NCI-H146 treated with DMSO at 0.1 percent for 48 hours (cell line): ENCODE data around the gene MAN2B1.
"Not testable (repeated sequence)": the region's sequence is repeated elsewhere in the genome, so short reads cannot be mapped to it uniquely, and the experiment has no call there.

Source experiments
- DNase-seq: peaks from one replicate; lab custom pipeline; 2025; ENCODE audit not compliant: unreplicated experiment; lab: John Stamatoyannopoulos, UW

Gene MAN2B1

GRCh38 chr19:12666265-12667048, at the start of gene MAN2B1, which contains the start of gene WDR83:
Gene MAN2B1 (minus strand): TSS chr19:12666742. CDS start chr19:12666701, 41 bp downstream.
Gene WDR83 (plus strand): TSS chr19:12666807. CDS start chr19:12669791, 2,984 bp downstream.
- peak; percentile 83 for DNase-seq

GRCh38 chr19:12715929-12716328, 49.4 kb upstream of the MAN2B1 start:
- no peak for DNase-seq

GRCh38 chr19:12715102-12715501, 48.6 kb upstream of the MAN2B1 start:
- no peak for DNase-seq

GRCh38 chr19:12713304-12713703, 46.8 kb upstream of the MAN2B1 start:
- not testable (repeated sequence) for DNase-seq

GRCh38 chr19:12712077-12712476, 45.5 kb upstream of the MAN2B1 start:
- DNase-seq: not testable (repeated sequence)

- no peak for DNase-seq
These were observed 44.6 kb upstream of the MAN2B1 start for GRCh38 chr19:12711187-12711586.

GRCh38 chr19:12708641-12709040, 42.1 kb upstream of the MAN2B1 start:
- no peak for DNase-seq

- DNase-seq: no peak
These were observed 39.8 kb upstream of the MAN2B1 start for GRCh38 chr19:12706332-12706718.

- DNase-seq: no peak
These were observed 39.3 kb upstream of the MAN2B1 start for GRCh38 chr19:12705654-12706331.

- DNase-seq: no peak
These were observed 38.6 kb upstream of the MAN2B1 start for GRCh38 chr19:12705169-12705568.

GRCh38 chr19:12703046-12703445, 36.5 kb upstream of the MAN2B1 start:
- no peak for DNase-seq

GRCh38 chr19:12701596-12702282, 35.2 kb upstream of the MAN2B1 start:
- no peak for DNase-seq

GRCh38 chr19:12698138-12698537, 31.6 kb upstream of the MAN2B1 start:
- no peak for DNase-seq

GRCh38 chr19:12697425-12697824, 30.9 kb upstream of the MAN2B1 start:
- DNase-seq: not testable (repeated sequence)

- DNase-seq: peak; percentile 91
These were observed 30.1 kb upstream of the MAN2B1 start, which contains the start of gene FBXW9 for GRCh38 chr19:12696366-12697335. Gene FBXW9 (minus strand): TSS chr19:12696631. CDS start chr19:12696581, 50 bp downstream.

- DNase-seq: no peak
These were observed 29.4 kb upstream of the MAN2B1 start for GRCh38 chr19:12695997-12696365.

- DNase-seq: no peak
These were observed 29.0 kb upstream of the MAN2B1 start for GRCh38 chr19:12695514-12695913.

GRCh38 chr19:12695096-12695495, 28.6 kb upstream of the MAN2B1 start:
- DNase-seq: no peak

- no peak for DNase-seq
These were observed 28.1 kb upstream of the MAN2B1 start for GRCh38 chr19:12694641-12695040.

GRCh38 chr19:12692960-12693359, 26.4 kb upstream of the MAN2B1 start:
- no peak for DNase-seq
